ENCODE data around the gene MED16.
A peak's percentile ranks its signal among the peaks of the same experiment; 100 is the strongest.

Gene MED16

GRCh38 chr19:903266-903797 lies 10.3 kb upstream of the MED16 start:
- H3K27ac ChIP-seq, result no peak overlapping the region
- TF ChIP-seq ZFX (IDR thresholded peaks at IDR 0.05; ENCODE audit: borderline replicate concordance), result no peak
- no peak for TF ChIP-seq CTCF (IDR thresholded peaks at IDR 0.05)

GRCh38 chr19:902446-903226 lies 9.6 kb upstream of the MED16 start:
- H3K27ac ChIP-seq, result no peak overlapping the region
- TF ChIP-seq CTCF (IDR thresholded peaks at IDR 0.05) (no peak), ZFX (IDR thresholded peaks at IDR 0.05; ENCODE audit: borderline replicate concordance) (no peak)

GRCh38 chr19:902093-902370 lies 9.0 kb upstream of the MED16 start:
- TF ChIP-seq ZFX (IDR thresholded peaks at IDR 0.05; ENCODE audit: borderline replicate concordance) (no peak), CTCF (IDR thresholded peaks at IDR 0.05) (no peak)
- H3K27ac ChIP-seq, result no peak overlapping the region

GRCh38 chr19:901216-902092 lies 8.5 kb upstream of the MED16 start:
- TF ChIP-seq CTCF (IDR thresholded peaks at IDR 0.05), result no peak
- TF ChIP-seq ZFX (IDR thresholded peaks at IDR 0.05; ENCODE audit: borderline replicate concordance), result no peak
- H3K27ac ChIP-seq, result peak overlapping the region; percentile 64

- no peak for TF ChIP-seq CTCF (IDR thresholded peaks at IDR 0.05)
- TF ChIP-seq ZFX (IDR thresholded peaks at IDR 0.05; ENCODE audit: borderline replicate concordance), result no peak
- H3K27ac ChIP-seq, result peak overlapping the region; percentile 64
These were observed 7.5 kb upstream of the MED16 start for GRCh38 chr19:900302-901111.

GRCh38 chr19:900043-900301 lies 7.0 kb upstream of the MED16 start:
- TF ChIP-seq ZFX (IDR thresholded peaks at IDR 0.05; ENCODE audit: borderline replicate concordance), result no peak
- no peak for TF ChIP-seq CTCF (IDR thresholded peaks at IDR 0.05)
- H3K27ac ChIP-seq, result peak overlapping the region; percentile 46
